Ascending aorta (tissue), 2 donors: Measurements from ENCODE around the gene AQP3. TPM values are rescaled to one million over a fixed set of nuclear protein-coding genes. Genes with fewer than 3 reads are reported as not detected.

Source experiments
- DNase-seq, 2 donors: peaks; one replicate each; pipeline ENCODE4 v3.0.0-alpha.2; 2019; ENCODE audit warnings: low spot score in 2 of 2
- H3K27ac ChIP-seq, 2 donors: fragments of 200-600 bp; sonication (generic); one replicate each; pipeline ENCODE4 v1.5.1; 2016 to 2017; ENCODE audit warnings: mild to moderate bottlenecking in 1 of 2
- H3K27me3 ChIP-seq: fragments of 200-600 bp; sonication (generic); one replicate; pipeline ENCODE4 v1.5.1; 2017
- H3K36me3 ChIP-seq, 2 donors: fragments of 200-600 bp; sonication (generic); one replicate each; pipeline ENCODE4 v1.5.1; 2016
- H3K4me1 ChIP-seq, 2 donors: fragments of 200-600 bp; sonication (generic); one replicate each; pipeline ENCODE4 v1.5.1; 2016 to 2017; ENCODE audit warnings: mild to moderate bottlenecking in 1 of 2
- H3K4me3 ChIP-seq, 2 donors: fragments of 200-600 bp; sonication (generic); one replicate each; pipeline ENCODE4 v1.5.1; 2016 to 2017; ENCODE audit warnings: mild to moderate bottlenecking in 1 of 2
- H3K9me3 ChIP-seq, 2 donors: fragments of 200-600 bp; sonication (generic); one replicate each; pipeline ENCODE4 v1.5.1; 2016
- CTCF ChIP-seq, 3 experiments: fragments of 200-600 bp in 2 of 3; fragments of 450-650 bp in 1 of 3; sonication (generic) in 2 of 3; IDR thresholded peaks; one replicate each; pipeline ENCODE4 v1.5.1; 2016 to 2019; ENCODE audit warnings: antibody characterized with exemption in 3 of 3, mild to moderate bottlenecking in 1 of 3, moderate library complexity in 1 of 3
- intact Hi-C: fragments of 100-400 bp; cut with DNase I; formaldehyde crosslinking; loops from one replicate; pipeline ENCODE4 v1.15.1; 2023
- total RNA-seq: library from RNA; depleted of rRNA; stranded (reverse); fragments of >200 nt; gene quantifications from one replicate; pipeline ENCODE4 v1.1.0, GENCODE V29; 2016

Gene AQP3
- total RNA-seq, 1 donor from 2014 or later: 12.7 TPM

- TF ChIP-seq CTCF (IDR thresholded peaks at IDR 0.05): no peak
- Histone ChIP-seq H3K27ac (no peak overlapping the region), H3K4me3 (no peak overlapping the region), H3K9me3 (no peaks in the 10 kb centered on the region), H3K27me3 (no peaks in the 10 kb centered on the region), H3K36me3 (no peaks in the 10 kb centered on the region), H3K4me1 (no peaks in the 10 kb centered on the region)
- no peak for DNase-seq
- intact Hi-C loops: no loop called here
Observed at GRCh38 chr9:33433871-33434270, 13.5 kb downstream of the AQP3 start.

GRCh38 chr9:33431420-33431819 lies 16.0 kb downstream of the AQP3 start:
- H3K36me3 ChIP-seq: no peaks in the 10 kb centered on the region
- no peaks in the 10 kb centered on the region for H3K27me3 ChIP-seq
- H3K4me3 ChIP-seq: no peak overlapping the region
- no peak for TF ChIP-seq CTCF (IDR thresholded peaks at IDR 0.05)
- intact Hi-C loops: no loop called here
- no peak overlapping the region for H3K27ac ChIP-seq
- no peaks in the 10 kb centered on the region for H3K9me3 ChIP-seq
- DNase-seq: no peak
- no peaks in the 10 kb centered on the region for H3K4me1 ChIP-seq

GRCh38 chr9:33430942-33431341 lies 16.5 kb downstream of the AQP3 start:
- Histone ChIP-seq H3K4me1 (no peaks in the 10 kb centered on the region), H3K27ac (no peak overlapping the region), H3K9me3 (no peaks in the 10 kb centered on the region), H3K36me3 (no peaks in the 10 kb centered on the region), H3K27me3 (no peaks in the 10 kb centered on the region), H3K4me3 (no peak overlapping the region)
- TF ChIP-seq CTCF (IDR thresholded peaks at IDR 0.05): no peak
- intact Hi-C loops: no loop called here
- DNase-seq: no peak

- intact Hi-C loops: no loop called here
- no peak for DNase-seq
- no peak overlapping the region for H3K4me3 ChIP-seq
- H3K9me3 ChIP-seq: no peaks in the 10 kb centered on the region
- H3K36me3 ChIP-seq: no peaks in the 10 kb centered on the region
- H3K4me1 ChIP-seq: no peaks in the 10 kb centered on the region
- TF ChIP-seq CTCF (IDR thresholded peaks at IDR 0.05): no peak
- no peak overlapping the region for H3K27ac ChIP-seq
- no peaks in the 10 kb centered on the region for H3K27me3 ChIP-seq
Observed at GRCh38 chr9:33429256-33429985, 18.0 kb downstream of the AQP3 start.

- intact Hi-C loops: no loop called here
- Histone ChIP-seq H3K4me3 (no peak overlapping the region), H3K36me3 (no peaks in the 10 kb centered on the region), H3K27ac (no peak overlapping the region), H3K9me3 (no peaks in the 10 kb centered on the region), H3K4me1 (no peaks in the 10 kb centered on the region), H3K27me3 (no peaks in the 10 kb centered on the region)
- no peak for TF ChIP-seq CTCF (IDR thresholded peaks at IDR 0.05)
- no peak for DNase-seq
Observed at GRCh38 chr9:33426843-33427293, 20.5 kb downstream of the AQP3 start.
